Measurements from ENCODE around the gene SLC29A1. TPM values are rescaled to one million over a fixed set of nuclear protein-coding genes. Genes with fewer than 3 reads are reported as not detected.
A peak's percentile ranks its signal among the peaks of the same experiment; 100 is the strongest.

SLC29A1 gene
- total and polyA plus RNA-seq, 2 donors (not counting 3 experiments of a cell fraction or from before 2014, with no cell fraction given) = 202 to 539 TPM

DNA sequence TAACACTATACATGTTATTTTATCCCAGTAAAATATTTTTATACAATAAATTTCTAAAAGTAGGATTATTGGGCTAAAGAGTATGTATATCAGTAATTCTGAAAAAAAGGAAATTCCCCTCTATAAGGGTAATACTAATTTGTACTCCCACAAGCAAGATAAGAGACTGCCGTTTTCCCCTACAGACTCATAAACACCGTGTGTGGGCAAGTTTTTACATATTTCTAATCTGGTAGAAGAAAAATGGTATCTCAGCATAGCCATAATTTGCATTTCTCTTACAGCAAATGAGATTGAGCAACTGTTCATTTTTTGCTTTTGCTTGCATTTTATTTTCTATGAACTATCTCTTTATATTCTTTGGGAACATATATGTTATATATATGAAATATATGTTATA, 32.7 kb upstream of the SLC29A1 start:
- no peak for TF ChIP-seq FOS (IDR thresholded peaks at IDR 0.05; ENCODE audit: borderline replicate concordance, insufficient read depth, low read length)
- intact Hi-C loops (cut with micrococcal nuclease) = no loop called here
- Histone ChIP-seq H3K9ac (replicated peaks; ENCODE audit: extremely low read depth, insufficient read depth, low read length) (no peak overlapping the region), H3K4me3 (replicated peaks in 1 of 3; ENCODE audit: insufficient read depth in 1 of 3, low read depth in 1 of 3, low read length in 3 of 3) (no peak overlapping the region), H3K27ac (ENCODE audit: insufficient read depth, low read depth, low read length) (no peak overlapping the region), H2AFZ (ENCODE audit: low read depth, low read length) (no peak overlapping the region), H3K27me3 (ENCODE audit: control insufficient read depth in 2 of 2, insufficient read depth in 2 of 2, low read length in 2 of 2) (no peaks in the 10 kb centered on the region), H3K79me2 (ENCODE audit: control insufficient read depth, insufficient read depth, low read length) (no peaks in the 10 kb centered on the region), H4K20me1 (replicated peaks; ENCODE audit: control insufficient read depth, extremely low read depth, insufficient read depth, low read length) (no peaks in the 10 kb centered on the region), H3K36me3 (ENCODE audit: control insufficient read depth in 2 of 2, extremely low read depth in 1 of 2, insufficient read depth in 2 of 2, low read length in 2 of 2) (no peaks in the 10 kb centered on the region), H3K4me2 (ENCODE audit: insufficient read depth, low read length) (no peak overlapping the region), H3K4me1 (ENCODE audit: control insufficient read depth, extremely low read depth, insufficient read depth, low read length) (peaks cover 27% of the 10 kb centered on the region), H3K9me3 (replicated peaks; ENCODE audit: control insufficient read depth, insufficient read depth, low read length) (no peaks in the 10 kb centered on the region), H3K9me1 (replicated peaks; ENCODE audit: control insufficient read depth, extremely low read depth, insufficient read depth, low read length) (no peaks in the 10 kb centered on the region)
- ChIA-PET POLR2A (no interaction called here), CTCF (interaction anchor here (1.4 to 1.9 kb wide), 4 partner anchors 11 to 47 kb away, joined by 3 to 6 read pairs (median 4); no protein-coding TSS in a partner anchor)
- no TSS peak for BruUV-seq (replicated peaks)
- FAIRE-seq (no peak), DNase-seq (ENCODE audit: low read depth, low spot score) (no peak)
- dilution Hi-C loops (cut with MboI; ENCODE audit: extremely low pct_ligation_motif_present, low sequenced_read_pairs) = no loop called here

DNA sequence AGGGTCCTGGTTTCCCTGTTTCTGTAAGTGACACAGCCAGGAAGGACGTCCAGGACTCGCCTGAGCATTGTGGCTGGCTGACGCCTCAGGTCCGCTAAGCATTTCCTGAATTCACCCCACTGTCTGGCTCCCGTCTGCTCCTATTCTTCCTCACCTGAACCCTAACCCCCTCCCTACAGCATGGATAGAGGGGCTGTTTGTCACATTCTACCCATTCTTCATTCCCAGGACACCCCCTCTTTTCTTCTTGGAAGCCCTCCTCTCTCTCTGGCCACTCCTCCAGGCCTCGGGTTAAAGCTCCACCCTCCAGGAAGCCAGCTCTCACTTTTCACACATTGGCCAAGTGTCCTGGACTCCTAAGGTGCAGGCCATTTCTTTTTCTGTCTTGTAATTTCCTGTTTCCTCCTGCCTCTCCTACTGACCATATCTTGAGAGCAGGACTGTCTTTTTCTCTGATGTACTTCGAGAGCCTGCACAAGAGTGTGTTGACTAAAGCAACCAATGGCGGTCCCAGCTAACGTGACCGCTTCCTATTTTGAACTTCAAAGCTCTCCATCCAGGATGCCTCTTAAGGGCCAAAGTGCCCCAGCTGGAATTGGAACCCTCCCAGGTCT, 30.9 kb upstream of the SLC29A1 start:
- Histone ChIP-seq H3K27ac (ENCODE audit: insufficient read depth, low read depth, low read length) (peak overlapping the region; percentile 58), H4K20me1 (replicated peaks; ENCODE audit: control insufficient read depth, extremely low read depth, insufficient read depth, low read length) (no peaks in the 10 kb centered on the region), H3K36me3 (ENCODE audit: control insufficient read depth in 2 of 2, extremely low read depth in 1 of 2, insufficient read depth in 2 of 2, low read length in 2 of 2) (no peaks in the 10 kb centered on the region), H3K9me3 (replicated peaks; ENCODE audit: control insufficient read depth, insufficient read depth, low read length) (no peaks in the 10 kb centered on the region), H2AFZ (ENCODE audit: low read depth, low read length) (peak overlapping the region; percentile 96), H3K9me1 (replicated peaks; ENCODE audit: control insufficient read depth, extremely low read depth, insufficient read depth, low read length) (no peaks in the 10 kb centered on the region), H3K4me3 (replicated peaks in 1 of 3; ENCODE audit: insufficient read depth in 1 of 3, low read depth in 1 of 3, low read length in 3 of 3) (no peak overlapping the region), H3K4me1 (ENCODE audit: control insufficient read depth, extremely low read depth, insufficient read depth, low read length) (peaks cover 12% of the 10 kb centered on the region), H3K79me2 (ENCODE audit: control insufficient read depth, insufficient read depth, low read length) (no peaks in the 10 kb centered on the region), H3K27me3 (ENCODE audit: control insufficient read depth in 2 of 2, insufficient read depth in 2 of 2, low read length in 2 of 2) (no peaks in the 10 kb centered on the region), H3K4me2 (ENCODE audit: insufficient read depth, low read length) (peak overlapping the region; percentile 53), H3K9ac (replicated peaks; ENCODE audit: extremely low read depth, insufficient read depth, low read length) (peak overlapping the region; percentile 33)
- TF ChIP-seq FOS (IDR thresholded peaks at IDR 0.05; ENCODE audit: borderline replicate concordance, insufficient read depth, low read length) = no peak
- no peak for TF ChIP-seq MYC (IDR thresholded peaks at IDR 0.05; ENCODE audit: low read depth, low read length)
- no peak for TF ChIP-seq EZH2 (IDR thresholded peaks at IDR 0.05; ENCODE audit: borderline replicate concordance, low read depth, low read length, severe bottlenecking)
- TF ChIP-seq POLR2AphosphoS5 (IDR thresholded peaks at IDR 0.05; ENCODE audit: insufficient read depth, low read depth, low read length) = no peak
- POLR2A ChIA-PET = no interaction called here
- no TSS peak for BruUV-seq (replicated peaks)
- CTCF ChIA-PET = interaction anchor here (0.8 to 2.3 kb wide), 7 partner anchors 8 to 423 kb away, joined by 3 to 8 read pairs (median 5); partner anchors contain the start of genes SLC29A1 and VEGFA
- dilution Hi-C loops (cut with MboI; ENCODE audit: extremely low pct_ligation_motif_present, low sequenced_read_pairs) = no loop called here
- intact Hi-C loops (cut with micrococcal nuclease) = loop anchor here (2.0 kb wide), 1 partner anchor 14 kb away; no protein-coding TSS in a partner anchor
- DNase-seq (ENCODE audit: low read depth, low spot score) (peak; percentile 56), FAIRE-seq (peak; percentile 87)
